ENCODE measurements around the gene TFPI. TPM values are rescaled to one million over a fixed set of nuclear protein-coding genes. Genes with fewer than 3 reads are reported as not detected.

Gene TFPI
- total and polyA plus RNA-seq, 2 of the 8 experiments (the other 6 are each of a cell fraction or from before 2014, with no cell fraction given) = 2.0 to 7.1 TPM

DNA sequence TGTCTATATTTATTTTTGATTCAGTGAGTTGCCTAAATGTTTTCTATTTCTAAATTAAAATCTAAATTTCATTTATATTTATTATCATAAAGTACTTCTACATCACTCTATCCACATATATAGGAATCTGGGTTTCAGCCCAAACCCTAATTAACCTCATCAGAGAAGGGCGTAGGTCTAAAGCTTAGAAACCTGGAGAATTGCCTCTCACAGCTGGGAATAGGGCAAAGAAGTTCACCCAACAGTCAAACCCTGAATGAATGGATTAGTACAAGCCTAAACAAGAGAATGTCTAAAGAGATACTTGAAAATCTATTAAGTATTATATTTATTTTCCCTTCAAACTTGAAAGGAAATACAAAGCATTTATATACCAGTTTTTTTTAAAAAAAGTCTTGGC, 26.2 kb downstream of the TFPI start (continued):
- TF ChIP-seq, protein P1, sequence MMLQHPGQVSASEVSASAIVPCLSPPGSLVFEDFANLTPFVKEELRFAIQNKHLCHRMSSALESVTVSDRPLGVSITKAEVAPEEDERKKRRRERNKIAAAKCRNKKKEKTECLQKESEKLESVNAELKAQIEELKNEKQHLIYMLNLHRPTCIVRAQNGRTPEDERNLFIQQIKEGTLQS (IDR thresholded peaks at IDR 0.05; ENCODE audit: insufficient read depth, low read depth, low read length) = no peak
- no peak for TF ChIP-seq POU5F1 (IDR thresholded peaks at IDR 0.05; ENCODE audit: low read depth, low read length)
- TF ChIP-seq, protein P2, sequence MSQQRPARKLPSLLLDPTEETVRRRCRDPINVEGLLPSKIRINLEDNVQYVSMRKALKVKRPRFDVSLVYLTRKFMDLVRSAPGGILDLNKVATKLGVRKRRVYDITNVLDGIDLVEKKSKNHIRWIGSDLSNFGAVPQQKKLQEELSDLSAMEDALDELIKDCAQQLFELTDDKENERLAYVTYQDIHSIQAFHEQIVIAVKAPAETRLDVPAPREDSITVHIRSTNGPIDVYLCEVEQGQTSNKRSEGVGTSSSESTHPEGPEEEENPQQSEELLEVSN (IDR thresholded peaks at IDR 0.05) = no peak
